ENCODE results near the gene EOLA1.
"Not testable (repeated sequence)": the region's sequence is repeated elsewhere in the genome, so short reads cannot be mapped to it uniquely, and the experiment has no call there.

Gene EOLA1

GRCh38 chrX:149572743-149573142 is 31.9 kb downstream of the EOLA1 start:
- no peaks in the 10 kb centered on the region for H3K27me3 Mint-ChIP-seq (ENCODE audit: low read depth)
- TF ChIP-seq, protein P1, sequence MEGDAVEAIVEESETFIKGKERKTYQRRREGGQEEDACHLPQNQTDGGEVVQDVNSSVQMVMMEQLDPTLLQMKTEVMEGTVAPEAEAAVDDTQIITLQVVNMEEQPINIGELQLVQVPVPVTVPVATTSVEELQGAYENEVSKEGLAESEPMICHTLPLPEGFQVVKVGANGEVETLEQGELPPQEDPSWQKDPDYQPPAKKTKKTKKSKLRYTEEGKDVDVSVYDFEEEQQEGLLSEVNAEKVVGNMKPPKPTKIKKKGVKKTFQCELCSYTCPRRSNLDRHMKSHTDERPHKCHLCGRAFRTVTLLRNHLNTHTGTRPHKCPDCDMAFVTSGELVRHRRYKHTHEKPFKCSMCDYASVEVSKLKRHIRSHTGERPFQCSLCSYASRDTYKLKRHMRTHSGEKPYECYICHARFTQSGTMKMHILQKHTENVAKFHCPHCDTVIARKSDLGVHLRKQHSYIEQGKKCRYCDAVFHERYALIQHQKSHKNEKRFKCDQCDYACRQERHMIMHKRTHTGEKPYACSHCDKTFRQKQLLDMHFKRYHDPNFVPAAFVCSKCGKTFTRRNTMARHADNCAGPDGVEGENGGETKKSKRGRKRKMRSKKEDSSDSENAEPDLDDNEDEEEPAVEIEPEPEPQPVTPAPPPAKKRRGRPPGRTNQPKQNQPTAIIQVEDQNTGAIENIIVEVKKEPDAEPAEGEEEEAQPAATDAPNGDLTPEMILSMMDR (IDR thresholded peaks at IDR 0.05; ENCODE audit: unreplicated experiment in 3 of 3) = no peak
- no peaks in the 10 kb centered on the region for H3K4me1 Mint-ChIP-seq
- no peaks in the 10 kb centered on the region for H3K36me3 Mint-ChIP-seq (ENCODE audit: low read depth)
- no peak overlapping the region for H3K4me3 Mint-ChIP-seq
- H3K27ac Mint-ChIP-seq = no peak overlapping the region
- peaks cover 6% of the 10 kb centered on the region for H3K9me3 Mint-ChIP-seq

GRCh38 chrX:149573456-149573855 is 32.6 kb downstream of the EOLA1 start:
- not testable (repeated sequence) for H3K27ac Mint-ChIP-seq; H3K27me3 Mint-ChIP-seq (ENCODE audit: low read depth); H3K36me3 Mint-ChIP-seq (ENCODE audit: low read depth); H3K9me3 Mint-ChIP-seq; H3K4me1 Mint-ChIP-seq; H3K4me3 Mint-ChIP-seq

DNA sequence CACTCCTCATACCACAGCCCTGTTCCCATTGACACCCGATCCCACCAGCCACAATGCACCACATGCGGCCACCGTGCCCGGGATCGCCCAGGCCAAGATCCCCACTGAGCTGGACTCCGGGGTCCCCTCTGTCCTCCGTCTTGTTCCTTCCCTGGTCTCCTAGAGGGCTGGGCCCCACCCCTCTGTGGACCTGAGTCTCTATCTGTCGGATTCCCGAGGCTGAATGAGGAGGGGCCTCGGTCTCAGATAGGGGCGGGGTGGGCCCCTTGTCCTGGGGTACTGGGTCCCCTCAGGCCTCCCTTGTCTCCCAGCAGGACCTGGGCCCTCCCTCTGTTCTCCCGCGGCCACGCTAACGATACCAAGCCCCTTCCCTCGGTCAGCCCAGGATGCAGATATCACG is 44.8 kb downstream of the EOLA1 start:
- H3K36me3 Mint-ChIP-seq (ENCODE audit: low read depth); H3K27me3 Mint-ChIP-seq (ENCODE audit: low read depth); H3K9me3 Mint-ChIP-seq; H3K27ac Mint-ChIP-seq; H3K4me3 Mint-ChIP-seq; H3K4me1 Mint-ChIP-seq: not testable (repeated sequence)

GRCh38 chrX:149587359-149587758 is 46.5 kb downstream of the EOLA1 start, which contains the start of gene MAGEA9B:
Gene MAGEA9B, minus strand, starts transcription at chrX:149587459. Its CDS starts 4,280 bp downstream, at chrX:149583179.
- not testable (repeated sequence) for H3K27ac Mint-ChIP-seq; H3K36me3 Mint-ChIP-seq (ENCODE audit: low read depth); H3K4me1 Mint-ChIP-seq; H3K9me3 Mint-ChIP-seq; H3K27me3 Mint-ChIP-seq (ENCODE audit: low read depth); H3K4me3 Mint-ChIP-seq

- H3K27ac Mint-ChIP-seq; H3K27me3 Mint-ChIP-seq (ENCODE audit: low read depth); H3K4me3 Mint-ChIP-seq; H3K4me1 Mint-ChIP-seq; H3K36me3 Mint-ChIP-seq (ENCODE audit: low read depth); H3K9me3 Mint-ChIP-seq: not testable (repeated sequence)
These were observed 50.2 kb downstream of the EOLA1 start for GRCh38 chrX:149590993-149591392.

DNA sequence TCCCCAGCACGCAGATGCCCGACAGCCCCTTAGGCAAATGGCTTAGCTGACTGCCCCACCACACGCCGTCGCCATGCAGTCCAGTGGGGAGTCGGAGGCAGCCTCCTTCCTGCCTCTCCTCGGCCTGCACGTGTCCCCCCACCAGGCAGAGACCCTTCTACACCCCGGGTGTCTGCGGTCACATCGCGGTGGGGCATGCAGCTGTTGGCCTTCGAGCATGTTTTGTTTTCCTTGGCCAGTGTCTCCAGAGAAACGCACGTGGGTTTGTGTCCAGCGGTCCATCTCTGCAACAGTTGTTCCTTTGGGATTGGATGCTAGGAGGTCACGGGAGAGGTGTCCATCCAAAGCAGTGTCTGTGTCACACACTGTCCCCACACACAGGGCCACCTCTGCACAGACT is 54.4 kb downstream of the EOLA1 start, which contains the start of gene HSFX2:
Gene HSFX2 (minus strand): TSS at position 101 of the 400 bp plus-strand sequence. CDS start 614 bp downstream, outside the sequence.
- H3K4me3 Mint-ChIP-seq; H3K4me1 Mint-ChIP-seq; H3K36me3 Mint-ChIP-seq (ENCODE audit: low read depth); H3K9me3 Mint-ChIP-seq; H3K27ac Mint-ChIP-seq; H3K27me3 Mint-ChIP-seq (ENCODE audit: low read depth): not testable (repeated sequence)

DNA sequence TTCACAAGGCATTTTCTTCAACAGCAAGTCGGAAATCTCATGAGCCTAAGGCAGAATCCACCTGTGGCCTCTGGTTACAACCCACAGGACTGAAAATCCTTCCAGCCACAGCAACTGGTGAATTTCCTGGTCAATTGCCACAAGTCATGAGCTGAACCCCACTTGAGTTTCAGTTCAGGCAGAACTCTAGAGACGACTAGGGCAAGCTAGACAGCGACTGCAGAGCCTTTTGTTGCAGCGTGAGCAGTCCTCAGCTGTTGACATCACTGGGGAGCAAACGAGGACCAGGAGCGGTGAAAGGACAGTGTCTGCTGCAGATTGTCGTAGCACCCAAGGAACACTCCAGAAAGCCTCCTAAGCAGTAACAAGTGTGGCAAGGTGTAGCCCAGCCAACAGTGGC is 55.1 kb downstream of the EOLA1 start:
- H3K36me3 Mint-ChIP-seq (ENCODE audit: low read depth); H3K4me1 Mint-ChIP-seq; H3K27ac Mint-ChIP-seq; H3K4me3 Mint-ChIP-seq; H3K9me3 Mint-ChIP-seq; H3K27me3 Mint-ChIP-seq (ENCODE audit: low read depth): not testable (repeated sequence)

Measured in nephron (organoid).